Glutamatergic neuron (in vitro differentiated cells): ENCODE data around the gene FAM184A. TPM values are rescaled to one million over a fixed set of nuclear protein-coding genes. Genes with fewer than 3 reads are reported as not detected.

Source experiments
- DNase-seq: peaks from one replicate; pipeline ENCODE4 v3.0.0; 2022
- H3K27ac Mint-ChIP-seq: one replicate; pipeline ENCODE4 v1.8.0; 2020; ENCODE audit warnings: mild to moderate bottlenecking, mixed read lengths, inconsistent platforms; ENCODE audit not compliant: unreplicated experiment
- H3K27me3 Mint-ChIP-seq: one replicate; pipeline ENCODE4 v1.8.0; 2020; ENCODE audit warnings: mild to moderate bottlenecking, moderate library complexity, mixed read lengths, inconsistent platforms; ENCODE audit not compliant: unreplicated experiment
- H3K36me3 Mint-ChIP-seq: one replicate; pipeline ENCODE4 v1.8.0; 2020; ENCODE audit warnings: mild to moderate bottlenecking, mixed read lengths, inconsistent platforms; ENCODE audit not compliant: unreplicated experiment
- H3K4me1 Mint-ChIP-seq: one replicate; pipeline ENCODE4 v1.8.0; 2020; ENCODE audit warnings: mild to moderate bottlenecking, low read depth, mixed read lengths, inconsistent platforms; ENCODE audit not compliant: unreplicated experiment
- H3K4me3 Mint-ChIP-seq: one replicate; pipeline ENCODE4 v1.8.0; 2020; ENCODE audit warnings: mild to moderate bottlenecking, mixed read lengths, inconsistent platforms; ENCODE audit not compliant: unreplicated experiment
- H3K9me3 Mint-ChIP-seq: one replicate; pipeline ENCODE4 v1.8.0; 2020; ENCODE audit warnings: mild to moderate bottlenecking, moderate library complexity, mixed read lengths, inconsistent platforms; ENCODE audit not compliant: unreplicated experiment
- CTCF ChIP-seq: fragments of 200-600 bp; sonication (generic); IDR thresholded peaks from one replicate; pipeline ENCODE4 v1.5.0; 2021; ENCODE audit not compliant: partially characterized antibody, unreplicated experiment
- total RNA-seq: library from RNA; stranded (reverse); fragmentation: NEBNext Ultra II Directional; extraction: Animal tissue kit (Norgen Biotek cat#: 25700); gene quantifications from one replicate; pipeline ENCODE4 v1.2.1, GENCODE V29; 2021; ENCODE audit not compliant: unreplicated experiment

Gene FAM184A
- total RNA-seq, 1 donor from 2014 or later: 20.0 TPM

GRCh38 chr6:118940770-118941169, 137.7 kb downstream of the FAM184A start:
- TF ChIP-seq CTCF: no peak
- Mint-ChIP-seq H3K27me3 (no peaks in the 10 kb centered on the region), H3K9me3 (peaks cover 4% of the 10 kb centered on the region), H3K4me1 (peaks cover 6% of the 10 kb centered on the region), H3K27ac (no peak overlapping the region), H3K36me3 (peaks cover 22% of the 10 kb centered on the region), H3K4me3 (no peak overlapping the region)
- no peak for DNase-seq

- Mint-ChIP-seq H3K4me3 (no peak overlapping the region), H3K9me3 (peaks cover 3% of the 10 kb centered on the region), H3K4me1 (peaks cover 11% of the 10 kb centered on the region), H3K36me3 (peaks cover 16% of the 10 kb centered on the region), H3K27ac (no peak overlapping the region), H3K27me3 (no peaks in the 10 kb centered on the region)
- no peak for DNase-seq
- no peak for TF ChIP-seq CTCF
These were observed 138.8 kb downstream of the FAM184A start for GRCh38 chr6:118939683-118940082.

DNA sequence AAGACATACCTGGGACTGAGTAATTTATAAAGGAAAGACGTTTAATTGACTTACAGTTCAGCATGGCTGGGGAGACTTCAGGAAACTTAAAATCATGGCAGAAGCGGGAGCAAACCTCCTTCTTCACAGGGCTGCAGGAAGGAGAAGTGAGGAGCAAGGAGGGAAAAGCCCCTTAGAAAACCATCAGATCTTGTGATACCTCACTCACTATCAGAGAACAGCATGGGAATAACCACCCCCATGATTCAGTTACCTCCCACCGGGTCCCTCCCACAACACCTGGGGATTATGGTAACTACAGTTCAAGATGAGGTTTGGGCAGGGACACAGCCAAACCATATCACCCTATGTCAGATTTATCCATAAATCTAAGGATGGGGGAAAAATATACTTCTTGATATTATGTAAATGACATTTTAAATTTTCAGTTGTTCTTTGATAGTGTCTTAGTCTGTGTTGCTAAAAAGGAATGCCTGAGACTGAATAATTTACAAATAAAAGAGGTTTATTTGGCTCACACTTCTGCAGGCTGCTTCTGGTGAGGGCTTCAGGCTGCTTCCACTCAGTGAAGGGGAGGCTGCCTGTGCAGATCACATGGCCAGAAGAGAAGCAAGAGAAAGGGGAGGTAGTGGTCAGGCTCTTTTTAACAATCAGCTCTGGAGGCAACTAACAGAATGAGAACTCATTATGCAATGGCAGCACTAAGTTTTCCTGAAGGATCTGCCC, 142.3 kb downstream of the FAM184A start:
- Mint-ChIP-seq H3K4me3 (peak overlapping the region; percentile 94), H3K27ac (peak overlapping the region; percentile 91)

DNA sequence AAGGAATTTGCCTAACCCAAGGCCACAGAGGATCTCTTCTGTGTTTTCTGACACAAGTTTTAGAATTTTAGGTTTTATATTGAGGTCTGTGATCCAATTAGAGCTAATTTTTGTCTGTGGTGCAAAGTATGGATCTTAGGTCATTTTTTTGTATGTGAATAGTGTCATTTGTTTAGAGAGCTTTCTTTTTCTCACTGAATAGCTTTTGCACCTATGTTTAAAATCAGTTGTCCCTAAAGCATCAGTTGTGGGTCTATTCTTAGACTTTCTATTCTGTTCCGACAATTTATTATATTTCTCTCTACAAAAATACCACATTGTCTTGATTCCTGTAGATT, 143.2 kb downstream of the FAM184A start:
- peak overlapping the region; percentile 94 for H3K4me3 Mint-ChIP-seq
- peaks cover 12% of the 10 kb centered on the region for H3K4me1 Mint-ChIP-seq
- no peaks in the 10 kb centered on the region for H3K27me3 Mint-ChIP-seq
- peak overlapping the region; percentile 91 for H3K27ac Mint-ChIP-seq
- peaks cover 2% of the 10 kb centered on the region for H3K9me3 Mint-ChIP-seq
- no peaks in the 10 kb centered on the region for H3K36me3 Mint-ChIP-seq
- no peak for TF ChIP-seq CTCF
- DNase-seq: no peak

More for the DNA sequence above, 142.3 kb downstream of the FAM184A start:
- TF ChIP-seq CTCF: no peak
- Mint-ChIP-seq H3K9me3 (peaks cover 2% of the 10 kb centered on the region), H3K4me1 (peaks cover 12% of the 10 kb centered on the region), H3K36me3 (no peaks in the 10 kb centered on the region), H3K27me3 (no peaks in the 10 kb centered on the region)
- DNase-seq: no peak

DNA sequence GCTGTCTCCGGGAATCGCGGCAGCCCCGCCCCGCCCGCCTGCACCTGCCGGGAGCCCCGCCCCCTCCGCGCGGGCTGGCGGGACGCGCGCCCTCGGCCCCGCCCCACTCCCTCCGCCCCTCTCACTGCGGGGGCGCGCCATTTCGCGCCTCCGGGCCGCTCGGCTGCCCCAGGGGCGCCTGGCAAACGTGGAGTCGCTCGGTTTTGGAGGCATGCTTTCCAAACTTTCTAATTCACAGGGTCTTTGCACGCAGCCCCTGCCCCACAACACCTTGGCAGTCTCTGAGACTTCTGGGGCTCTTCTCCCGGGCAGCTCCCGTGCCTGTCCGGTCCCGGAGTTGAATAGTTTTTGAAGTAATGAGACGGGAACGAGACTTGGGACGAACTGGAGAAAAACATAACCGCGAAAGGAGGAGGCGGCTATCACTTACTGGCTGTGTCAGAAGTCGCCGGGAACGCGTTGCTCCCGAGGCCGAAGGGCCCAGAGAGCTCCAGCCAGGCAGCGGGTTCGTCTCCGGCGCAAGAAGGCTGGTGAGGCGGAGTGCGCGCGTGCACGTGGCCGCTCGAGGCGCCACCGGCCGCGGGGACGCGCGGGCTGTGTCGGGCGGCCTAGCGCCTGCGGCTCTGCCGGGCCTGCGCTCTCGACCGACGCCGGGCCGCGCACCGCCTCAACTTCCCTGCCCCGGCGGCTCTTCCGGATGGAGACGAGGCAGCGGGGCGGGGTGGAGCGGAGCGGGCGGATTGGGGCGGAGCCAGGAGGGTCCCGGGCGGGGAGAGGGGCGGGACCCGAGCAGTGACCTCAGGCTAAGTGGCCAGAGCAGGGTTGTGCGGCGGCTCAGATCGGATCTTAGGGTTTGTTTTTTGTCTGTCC, 143.8 kb downstream of the FAM184A start, which contains the start of gene MCM9:
TSS of gene MCM9 (minus strand) at position 699 of the 870 bp plus-strand sequence. CDS start 3,436 bp downstream, outside the sequence.
- H3K9me3 Mint-ChIP-seq: peaks cover 2% of the 10 kb centered on the region
- H3K36me3 Mint-ChIP-seq: no peaks in the 10 kb centered on the region
- H3K4me1 Mint-ChIP-seq: peaks cover 12% of the 10 kb centered on the region
- peak within 1 kb of the TSS; percentile 94 for H3K4me3 Mint-ChIP-seq
- peak; percentile 96 for DNase-seq
- TF ChIP-seq CTCF: no peak
- H3K27ac Mint-ChIP-seq: peak within 1 kb of the TSS; percentile 91
- H3K27me3 Mint-ChIP-seq: no peaks in the 10 kb centered on the region
